K562 (cell line): ENCODE data around the gene PPP4C. TPM values are rescaled to one million over a fixed set of nuclear protein-coding genes. Genes with fewer than 3 reads are reported as not detected.
A peak's percentile ranks its signal among the peaks of the same experiment; 100 is the strongest.

Experiments
- CXXC5 ChIP-seq: fragments of 250-450 bp; sonication (Bioruptor Pico); IDR thresholded peaks from 2 replicates; pipeline ENCODE4 v1.8.0; 2022; ENCODE audit warnings: inconsistent platforms, mild to moderate bottlenecking, moderate library complexity
- ETV1 ChIP-seq: fragments of 450-650 bp; conservative IDR thresholded peaks from 2 replicates; pipeline ENCODE4 v1.6.1; 2016; ENCODE audit warnings: missing genetic modification characterization, control low read depth, low read depth, missing compliant biosample characterization
- HMGN3 ChIP-seq: IDR thresholded peaks from 2 replicates; pipeline ENCODE4 v1.6.1; 2011; ENCODE audit warnings: borderline replicate concordance, low read depth, mild to moderate bottlenecking, mixed read lengths, low read length; ENCODE audit not compliant: insufficient read length; ENCODE audit errors: extremely low read depth
- MIER1 ChIP-seq: fragments of 450-650 bp; IDR thresholded peaks from 2 replicates; pipeline ENCODE4 v1.6.1; 2016; ENCODE audit warnings: antibody characterized with exemption, mild to moderate bottlenecking, low read depth
- NCOA1 ChIP-seq: fragments of 450-650 bp; IDR thresholded peaks from 2 replicates; pipeline ENCODE4 v1.6.1; 2016; ENCODE audit warnings: low read depth
- NFYB ChIP-seq: IDR thresholded peaks from 2 replicates; pipeline ENCODE4 v1.6.1; 2011; ENCODE audit warnings: mild to moderate bottlenecking, moderate library complexity; ENCODE audit not compliant: insufficient read length; ENCODE audit errors: extremely low read depth
- POU5F1 ChIP-seq: fragments of 150-350 bp; IDR thresholded peaks from 2 replicates; pipeline ENCODE4 v1.6.1; 2014; ENCODE audit warnings: borderline replicate concordance, low read length, low read depth, mild to moderate bottlenecking; ENCODE audit not compliant: partially characterized antibody
- SIRT6 ChIP-seq: IDR thresholded peaks from one replicate; pipeline ENCODE4 v1.6.1; 2012; ENCODE audit warnings: low read depth, mild to moderate bottlenecking, control low read depth, inconsistent platforms, low read length, moderate library complexity
- SMARCC2 ChIP-seq: fragments of 450-650 bp; IDR thresholded peaks from 2 replicates; pipeline ENCODE4 v1.6.1; 2017; ENCODE audit warnings: antibody characterized with exemption, moderate library complexity, mild to moderate bottlenecking, low read depth
- ZNF143 ChIP-seq: sonication (generic); formaldehyde crosslinking; IDR thresholded peaks from 2 replicates; pipeline ENCODE4 v1.9.0; 2022; ENCODE audit warnings: mild to moderate bottlenecking, missing genetic modification reagents
- polyA plus RNA-seq, 8 experiments: library from polyadenylated mRNA; depleted of rRNA in 4 of 8; stranded (reverse) in 5 of 8; unstranded in 3 of 8; fragments of >200 nt; fragmentation: Nextera tagmentation in 2 of 8; fragmentation: Illumina TruSeq in 1 of 8; extraction: Ambion mirVana in 2 of 8; extraction: Trizol in 1 of 8; gene quantifications; 2 replicates each; pipeline versions ENCODE4 v1.2.1 to v1.2.3, GENCODE V29; 2011 to 2014; ENCODE audit warnings: inconsistent platforms in 1 of 8, missing spikeins in 1 of 8
- total RNA-seq, 7 experiments: library from RNA; depleted of rRNA in 6 of 7; stranded (reverse); fragments of >200 nt in 6 of 7; fragmentation: Illumina TruSeq in 2 of 7; extraction: Trizol in 2 of 7; gene quantifications; 2 replicates each; pipeline versions ENCODE4 v1.2.1 to v1.2.3, GENCODE V29; 2011 to 2021; ENCODE audit warnings: low replicate concordance in 1 of 7
- TF ChIP-seq, protein P1 (sequence below), 2 experiments: fragments of 450-650 bp; formaldehyde crosslinking in 1 of 2; IDR thresholded peaks; 2 replicates each; pipeline versions ENCODE4 v1.4.0 to v1.6.1; 2014 to 2020; ENCODE audit warnings: mild to moderate bottlenecking in 2 of 2, borderline replicate concordance in 1 of 2, low read depth in 1 of 2
- TF ChIP-seq, protein P2 (sequence below): fragments of 450-650 bp; formaldehyde crosslinking; IDR thresholded peaks from 2 replicates; pipeline ENCODE4 v1.4.0; 2022; ENCODE audit warnings: missing genetic modification characterization
- TF ChIP-seq, protein P3 (sequence below): fragments of 450-650 bp; IDR thresholded peaks from one replicate; pipeline ENCODE4 v1.6.1; 2018; ENCODE audit warnings: mild to moderate bottlenecking, moderate library complexity; ENCODE audit not compliant: partially characterized antibody

The PPP4C gene
- total and polyA plus RNA-seq, 9 of the 15 experiments (the other 6 are each of a cell fraction or from before 2014, with no cell fraction given) = 3.5 to 183 (median 131) TPM

DNA sequence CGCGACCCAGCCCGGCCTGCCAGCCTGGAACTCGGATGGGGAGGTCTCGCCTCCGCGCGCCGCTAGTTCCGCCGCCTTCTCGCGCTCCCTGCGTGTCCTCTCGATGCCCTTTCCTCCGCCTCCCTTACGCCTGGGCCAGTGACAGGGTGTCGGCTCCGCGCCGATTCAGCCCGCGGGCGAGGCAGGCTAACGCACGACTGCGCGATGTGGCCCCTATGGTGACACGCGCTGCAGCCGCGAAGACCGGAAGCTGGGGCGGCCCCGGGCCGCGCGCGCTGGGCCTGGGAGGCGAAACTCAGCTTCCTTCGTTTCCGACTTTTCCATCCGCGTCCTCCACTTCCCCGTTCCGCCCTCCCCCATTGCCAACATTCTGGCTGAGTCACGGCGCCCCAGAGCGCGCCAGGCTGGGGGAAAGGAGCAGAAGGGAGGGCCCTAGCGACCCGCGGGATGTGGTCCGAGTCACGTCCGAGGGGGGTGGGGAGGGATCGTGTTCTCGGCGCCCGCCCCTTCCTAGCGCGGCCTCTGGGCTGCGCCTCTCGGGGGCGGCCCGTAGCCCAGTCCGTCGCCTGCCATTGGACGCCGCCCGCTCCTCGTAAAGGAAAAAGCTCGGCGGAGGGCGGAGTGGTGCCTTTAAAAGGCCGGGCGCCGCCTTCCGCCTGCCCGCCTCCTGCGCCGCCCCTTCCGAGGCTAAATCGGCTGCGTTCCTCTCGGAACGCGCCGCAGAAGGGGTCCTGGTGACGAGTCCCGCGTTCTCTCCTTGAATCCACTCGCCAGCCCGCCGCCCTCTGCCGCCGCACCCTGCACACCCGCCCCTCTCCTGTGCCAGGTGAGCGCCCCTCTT, 10.5 kb upstream of the PPP4C start, which contains the start of gene ALDOA (continued):
- TF ChIP-seq, protein P1, sequence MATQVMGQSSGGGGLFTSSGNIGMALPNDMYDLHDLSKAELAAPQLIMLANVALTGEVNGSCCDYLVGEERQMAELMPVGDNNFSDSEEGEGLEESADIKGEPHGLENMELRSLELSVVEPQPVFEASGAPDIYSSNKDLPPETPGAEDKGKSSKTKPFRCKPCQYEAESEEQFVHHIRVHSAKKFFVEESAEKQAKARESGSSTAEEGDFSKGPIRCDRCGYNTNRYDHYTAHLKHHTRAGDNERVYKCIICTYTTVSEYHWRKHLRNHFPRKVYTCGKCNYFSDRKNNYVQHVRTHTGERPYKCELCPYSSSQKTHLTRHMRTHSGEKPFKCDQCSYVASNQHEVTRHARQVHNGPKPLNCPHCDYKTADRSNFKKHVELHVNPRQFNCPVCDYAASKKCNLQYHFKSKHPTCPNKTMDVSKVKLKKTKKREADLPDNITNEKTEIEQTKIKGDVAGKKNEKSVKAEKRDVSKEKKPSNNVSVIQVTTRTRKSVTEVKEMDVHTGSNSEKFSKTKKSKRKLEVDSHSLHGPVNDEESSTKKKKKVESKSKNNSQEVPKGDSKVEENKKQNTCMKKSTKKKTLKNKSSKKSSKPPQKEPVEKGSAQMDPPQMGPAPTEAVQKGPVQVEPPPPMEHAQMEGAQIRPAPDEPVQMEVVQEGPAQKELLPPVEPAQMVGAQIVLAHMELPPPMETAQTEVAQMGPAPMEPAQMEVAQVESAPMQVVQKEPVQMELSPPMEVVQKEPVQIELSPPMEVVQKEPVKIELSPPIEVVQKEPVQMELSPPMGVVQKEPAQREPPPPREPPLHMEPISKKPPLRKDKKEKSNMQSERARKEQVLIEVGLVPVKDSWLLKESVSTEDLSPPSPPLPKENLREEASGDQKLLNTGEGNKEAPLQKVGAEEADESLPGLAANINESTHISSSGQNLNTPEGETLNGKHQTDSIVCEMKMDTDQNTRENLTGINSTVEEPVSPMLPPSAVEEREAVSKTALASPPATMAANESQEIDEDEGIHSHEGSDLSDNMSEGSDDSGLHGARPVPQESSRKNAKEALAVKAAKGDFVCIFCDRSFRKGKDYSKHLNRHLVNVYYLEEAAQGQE (IDR thresholded peaks at IDR 0.05; ENCODE audit: borderline replicate concordance) = 0 out of 2 replicates have a peak, but pooled peaks have one; percentile 5
- TF ChIP-seq, protein P1 (CRISPR knock-in tag; IDR thresholded peaks at IDR 0.05; ENCODE audit: low read depth) = peak; percentile 79; the same call in 1 of the 2 replicates
- TF ChIP-seq NFYB (peak; percentile 60), ETV1 (peak; percentile 95), SIRT6 (no peak), ZNF143 (CRISPR knock-in tag) (peak; percentile 61), MIER1 (no peak), HMGN3 (peak; percentile 75), SMARCC2 (no peak), NCOA1 (no peak; the same call in none of the 2 replicates), CXXC5 (peak; percentile 91), POU5F1 (peak; percentile 40)
- TF ChIP-seq, protein P2, sequence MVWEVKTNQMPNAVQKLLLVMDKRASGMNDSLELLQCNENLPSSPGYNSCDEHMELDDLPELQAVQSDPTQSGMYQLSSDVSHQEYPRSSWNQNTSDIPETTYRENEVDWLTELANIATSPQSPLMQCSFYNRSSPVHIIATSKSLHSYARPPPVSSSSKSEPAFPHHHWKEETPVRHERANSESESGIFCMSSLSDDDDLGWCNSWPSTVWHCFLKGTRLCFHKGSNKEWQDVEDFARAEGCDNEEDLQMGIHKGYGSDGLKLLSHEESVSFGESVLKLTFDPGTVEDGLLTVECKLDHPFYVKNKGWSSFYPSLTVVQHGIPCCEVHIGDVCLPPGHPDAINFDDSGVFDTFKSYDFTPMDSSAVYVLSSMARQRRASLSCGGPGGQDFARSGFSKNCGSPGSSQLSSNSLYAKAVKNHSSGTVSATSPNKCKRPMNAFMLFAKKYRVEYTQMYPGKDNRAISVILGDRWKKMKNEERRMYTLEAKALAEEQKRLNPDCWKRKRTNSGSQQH (CRISPR knock-in tag) = peak; percentile 34; the same call in 1 of the 2 replicates
- TF ChIP-seq, protein P3, sequence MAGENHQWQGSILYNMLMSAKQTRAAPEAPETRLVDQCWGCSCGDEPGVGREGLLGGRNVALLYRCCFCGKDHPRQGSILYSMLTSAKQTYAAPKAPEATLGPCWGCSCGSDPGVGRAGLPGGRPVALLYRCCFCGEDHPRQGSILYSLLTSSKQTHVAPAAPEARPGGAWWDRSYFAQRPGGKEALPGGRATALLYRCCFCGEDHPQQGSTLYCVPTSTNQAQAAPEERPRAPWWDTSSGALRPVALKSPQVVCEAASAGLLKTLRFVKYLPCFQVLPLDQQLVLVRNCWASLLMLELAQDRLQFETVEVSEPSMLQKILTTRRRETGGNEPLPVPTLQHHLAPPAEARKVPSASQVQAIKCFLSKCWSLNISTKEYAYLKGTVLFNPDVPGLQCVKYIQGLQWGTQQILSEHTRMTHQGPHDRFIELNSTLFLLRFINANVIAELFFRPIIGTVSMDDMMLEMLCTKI = no peak
